Measurements from ENCODE around the gene STARD9. TPM values are rescaled to one million over a fixed set of nuclear protein-coding genes. Genes with fewer than 3 reads are reported as not detected.

STARD9 gene
- total RNA-seq: 13.2 and 15.2 TPM in 2 replicates

GRCh38 chr15:42575188-42576039 lies at the start of gene STARD9:
Gene STARD9, plus strand, starts transcription at chr15:42575606. Its CDS starts 110 bp downstream, at chr15:42575716.

GRCh38 chr15:42548249-42549031 lies 27.0 kb upstream of the STARD9 start, which contains the start of the genes HAUS2 and LRRC57:
Gene HAUS2, plus strand, starts transcription at chr15:42548838. Its CDS starts 35 bp downstream, at chr15:42548873.
Gene LRRC57, minus strand, starts transcription at chr15:42548793. Its CDS starts 359 bp downstream, at chr15:42548434.

GRCh38 chr15:42736793-42737528 lies 161.6 kb downstream of the STARD9 start, which contains the start of gene CDAN1:
Gene CDAN1, minus strand, starts transcription at chr15:42737128. Its CDS starts 26 bp downstream, at chr15:42737102.

Other genes with a start within 250 kb of the STARD9 start
- gene CAPN3, start 216.1 kb upstream of the STARD9 start, total RNA-seq: 0.27 and 0.57 TPM in 2 replicates
- 103 and 107 TPM in 2 replicates for gene ZNF106, start 84.5 kb upstream of the STARD9 start, total RNA-seq
- gene SNAP23, start 80.0 kb upstream of the STARD9 start, total RNA-seq: 247 and 250 TPM in 2 replicates
- gene LRRC57, start 26.8 kb upstream of the STARD9 start, total RNA-seq: 25.0 and 28.4 TPM in 2 replicates
- gene HAUS2, start 26.8 kb upstream of the STARD9 start, total RNA-seq: 71.7 and 83.9 TPM in 2 replicates
- 9.0 and 13.0 TPM in 2 replicates for gene CDAN1, start 161.5 kb downstream of the STARD9 start, total RNA-seq